IMR-90 (cell line): Measurements from ENCODE around the gene IL4R. TPM values are rescaled to one million over a fixed set of nuclear protein-coding genes. Genes with fewer than 3 reads are reported as not detected.

Experiments
- ATAC-seq: fragments of 200-7000 bp; cut with Tn5 transposase; 2 replicates; pipeline ENCODE4 v1.9.1; 2020; ENCODE audit warnings: low read depth, mild to moderate bottlenecking, moderate library complexity
- BruUV-seq: library from RNA; stranded (reverse); fragments of 400-500 nt; replicated peaks from 2 replicates; lab custom pipeline; 2021; lab: Mats Ljungman, UMichigan
- CTCF ChIA-PET: fragments of 300-600 bp; formaldehyde crosslinking; extraction: SDS; loops from one replicate; lab custom pipeline; 2021; ENCODE audit warnings: antibody characterized with exemption; lab: Yijun Ruan, JAX
- POLR2A ChIA-PET: fragments of 300-600 bp; sonication (Branson Sonifier 250); formaldehyde crosslinking; loops from one replicate; lab custom pipeline; 2022; ENCODE audit warnings: antibody characterized with exemption; ENCODE audit not compliant: unreplicated experiment; lab: Charles Lee
- DNase-seq: peaks from one replicate; pipeline ENCODE4 v3.0.0; 2013
- H2AFZ ChIP-seq: replicated peaks from 2 replicates; pipeline ENCODE3; 2013; ENCODE audit warnings: low read length, mild to moderate bottlenecking; ENCODE audit not compliant: poor library complexity
- H2AK5ac ChIP-seq: 2 replicates; pipeline ENCODE4 v1.6.1; 2013; ENCODE audit warnings: low read depth, low read length, inconsistent platforms
- H2AK9ac ChIP-seq: replicated peaks from 2 replicates; pipeline ENCODE3; 2013; ENCODE audit warnings: mild to moderate bottlenecking, low read depth, low read length, moderate library complexity; ENCODE audit not compliant: poor library complexity
- H2BK120ac ChIP-seq: 2 replicates; pipeline ENCODE4 v1.6.1; 2013; ENCODE audit warnings: low read depth, low read length, inconsistent platforms
- H2BK15ac ChIP-seq: 3 replicates; pipeline ENCODE4 v1.6.1; 2013; ENCODE audit warnings: low read depth, low read length, inconsistent platforms
- H2BK20ac ChIP-seq: 2 replicates; pipeline ENCODE4 v1.6.1; 2013; ENCODE audit warnings: low read depth, mild to moderate bottlenecking, inconsistent platforms, low read length, moderate library complexity
- H2BK5ac ChIP-seq: 2 replicates; pipeline ENCODE4 v1.6.1; 2013; ENCODE audit warnings: mild to moderate bottlenecking, low read depth, low read length, inconsistent platforms; ENCODE audit not compliant: poor library complexity, severe bottlenecking
- H3K14ac ChIP-seq: replicated peaks from 2 replicates; pipeline ENCODE4 v1.6.1; 2013; ENCODE audit warnings: low read depth, low read length, inconsistent platforms
- H3K18ac ChIP-seq: 2 replicates; pipeline ENCODE4 v1.6.1; 2013; ENCODE audit warnings: low read depth, low read length, control low read depth
- H3K23ac ChIP-seq: 2 replicates; pipeline ENCODE4 v1.6.1; 2013; ENCODE audit warnings: low read depth, low read length, inconsistent platforms
- H3K27ac ChIP-seq: 2 replicates; pipeline ENCODE4 v1.5.1; 2013; ENCODE audit warnings: mild to moderate bottlenecking, control low read depth, low read length; ENCODE audit not compliant: insufficient read depth
- H3K27me3 ChIP-seq: 2 replicates; pipeline ENCODE4 v1.6.1; 2013; ENCODE audit warnings: low read length; ENCODE audit not compliant: control insufficient read depth, insufficient read depth
- H3K36me3 ChIP-seq: 2 replicates; pipeline ENCODE4 v1.6.1; 2013; ENCODE audit warnings: low read length, mixed read lengths; ENCODE audit not compliant: control insufficient read depth, insufficient read depth
- H3K4ac ChIP-seq: 2 replicates; pipeline ENCODE4 v1.6.1; 2013; ENCODE audit warnings: low read depth, low read length, inconsistent platforms
- H3K4me1 ChIP-seq: 2 replicates; pipeline ENCODE4 v1.6.1; 2013; ENCODE audit warnings: low read length, mixed read lengths; ENCODE audit not compliant: control insufficient read depth, insufficient read depth
- H3K4me2 ChIP-seq: 2 replicates; pipeline ENCODE4 v1.6.1; 2013; ENCODE audit warnings: low read depth, mild to moderate bottlenecking, control low read depth, low read length, moderate library complexity
- H3K4me3 ChIP-seq: 2 replicates; pipeline ENCODE4 v1.5.1; 2013; ENCODE audit warnings: low read depth, mild to moderate bottlenecking, control low read depth, low read length, moderate library complexity; ENCODE audit not compliant: insufficient read depth
- H3K56ac ChIP-seq: 2 replicates; pipeline ENCODE4 v1.6.1; 2013; ENCODE audit warnings: low read length, inconsistent platforms; ENCODE audit not compliant: insufficient read depth; ENCODE audit errors: extremely low read depth
- H3K79me1 ChIP-seq, 2 experiments: 2 replicates each; pipeline ENCODE4 v1.6.1; 2013; ENCODE audit warnings: low read length in 2 of 2, inconsistent platforms in 1 of 2, low read depth in 1 of 2
- H3K9ac ChIP-seq: 2 replicates; pipeline ENCODE4 v1.6.1; 2013; ENCODE audit warnings: low read depth, low read length, control low read depth
- H3K9me1 ChIP-seq: 2 replicates; pipeline ENCODE4 v1.6.1; 2013; ENCODE audit warnings: low read length, inconsistent platforms; ENCODE audit not compliant: insufficient read depth
- H3K9me3 ChIP-seq: 2 replicates; pipeline ENCODE4 v1.6.1; 2013; ENCODE audit warnings: low read length; ENCODE audit not compliant: control insufficient read depth, insufficient read depth
- H4K20me1 ChIP-seq: 2 replicates; pipeline ENCODE4 v1.6.1; 2013; ENCODE audit warnings: low read length, inconsistent platforms; ENCODE audit not compliant: insufficient read depth
- H4K5ac ChIP-seq: 2 replicates; pipeline ENCODE4 v1.6.1; 2013; ENCODE audit warnings: mild to moderate bottlenecking, low read depth, low read length, control low read depth
- H4K8ac ChIP-seq, 2 experiments: 2 replicates each; pipeline ENCODE4 v1.6.1; 2013; ENCODE audit warnings: low read depth in 2 of 2, low read length in 2 of 2, control low read depth in 1 of 2, inconsistent platforms in 1 of 2
- H4K91ac ChIP-seq: 2 replicates; pipeline ENCODE4 v1.6.1; 2013; ENCODE audit warnings: low read depth, low read length, inconsistent platforms; ENCODE audit not compliant: insufficient read depth
- CEBPB ChIP-seq: IDR thresholded peaks from 2 replicates; pipeline ENCODE4 v1.6.1; 2012; ENCODE audit warnings: low read depth, low read length, improper control_type of control experiment
- MAZ ChIP-seq: IDR thresholded peaks from 2 replicates; pipeline ENCODE4 v1.6.1; 2012; ENCODE audit warnings: low read depth, mild to moderate bottlenecking, low read length, improper control_type of control experiment, moderate library complexity, borderline replicate concordance
- POLR2A ChIP-seq: IDR thresholded peaks from 2 replicates; pipeline ENCODE4 v1.6.1; 2012; ENCODE audit warnings: mild to moderate bottlenecking, low read depth, low read length
- RAD21 ChIP-seq: IDR thresholded peaks from 2 replicates; pipeline ENCODE4 v1.6.1; 2012; ENCODE audit warnings: low read length, improper control_type of control experiment
- RCOR1 ChIP-seq: IDR thresholded peaks from 2 replicates; pipeline ENCODE4 v1.6.1; 2012; ENCODE audit warnings: mild to moderate bottlenecking, low read length, improper control_type of control experiment; ENCODE audit not compliant: insufficient replicate concordance
- SMC3 ChIP-seq: fragments of 150-350 bp; IDR thresholded peaks from 2 replicates; pipeline ENCODE4 v1.6.1; 2016; ENCODE audit warnings: low read depth, mild to moderate bottlenecking, antibody characterized with exemption, low read length, moderate library complexity
- WGBS, 2 experiments: methylation state at CpG; one replicate each; pipeline versions ENCODE4 v1.1.5 to v1.1.7; 2013; ENCODE audit warnings: missing lambda C conversion rate in 2 of 2; ENCODE audit not compliant: insufficient read length in 1 of 2; ENCODE audit errors: extremely low coverage in 2 of 2; 5-methylcytosine and 5-hydroxymethylcytosine counted together
- dilution Hi-C: fragments of 300-500 bp; cut with HindIII; formaldehyde crosslinking; loops from one replicate; pipeline ENCODE4 v1.14.3; 2018; ENCODE audit warnings: low sequenced_read_pairs; ENCODE audit not compliant: unreplicated experiment
- in situ Hi-C: fragments of 300-500 bp; cut with MboI; formaldehyde crosslinking; loops from 3 replicates; pipeline ENCODE4 v1.14.3; 2019; ENCODE audit warnings: low sequenced_read_pairs, inconsistent platforms, mixed read lengths
- intact Hi-C: fragments of 100-400 bp; cut with micrococcal nuclease; formaldehyde crosslinking; loops from 2 replicates; pipeline ENCODE4 v1.10.0; 2022
- polyA plus RNA-seq, 3 experiments: library from polyadenylated mRNA; depleted of rRNA; stranded (reverse); fragments of >200 nt; gene quantifications; 2 replicates each; pipeline ENCODE4 v1.2.3, GENCODE V29; 2012; ENCODE audit warnings: low replicate concordance in 1 of 3
- total RNA-seq: library from RNA; depleted of rRNA; stranded (reverse); fragments of >200 nt; gene quantifications from 2 replicates; pipeline ENCODE4 v1.2.3, GENCODE V29; 2012
- TF ChIP-seq, protein P1 (sequence below): fragments of 150-350 bp; IDR thresholded peaks from 2 replicates; pipeline ENCODE4 v1.6.1; 2017; ENCODE audit warnings: mild to moderate bottlenecking, antibody characterized with exemption, low read length, low read depth
- TF ChIP-seq, protein P2 (sequence below): fragments of 150-350 bp; IDR thresholded peaks from 2 replicates; pipeline ENCODE4 v1.6.1; 2016; ENCODE audit warnings: low read depth, mild to moderate bottlenecking, low read length, moderate library complexity, borderline replicate concordance

IL4R gene
- total and polyA plus RNA-seq, 2 of the 4 experiments (the other 2 are of a cell fraction) = 6.3 to 18.7 TPM

DNA sequence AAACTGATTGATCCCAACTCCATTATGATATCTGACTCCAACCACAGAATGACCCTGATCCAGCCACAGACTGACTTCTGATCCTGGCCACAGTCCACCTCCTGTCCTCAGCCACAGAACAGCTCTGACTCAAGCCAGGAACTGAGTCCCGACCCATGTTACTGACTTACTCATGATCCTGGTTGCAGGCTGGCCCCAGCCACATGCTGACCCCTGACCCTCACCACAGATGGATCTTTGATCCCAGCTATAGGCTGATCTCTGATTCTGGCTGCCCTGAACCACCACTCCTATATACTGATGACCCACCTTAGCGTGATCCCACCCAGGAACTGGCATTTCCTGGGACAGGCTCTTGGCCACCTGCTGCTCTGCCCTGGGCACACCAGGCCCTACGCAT lies 56.0 kb downstream of the IL4R start:
- ChIA-PET POLR2A (no interaction called here), CTCF (interaction anchor here (0.6 kb wide), 1 partner anchor 200 kb away, joined by 3 read pairs; no protein-coding TSS in a partner anchor)
- Histone ChIP-seq H3K79me1 (no peaks in the 10 kb centered on the region), H3K9ac (no peak overlapping the region), H3K4me1 (peaks cover 13% of the 10 kb centered on the region), H3K14ac (no peak overlapping the region), H2BK15ac (0 out of 3 replicates have a peak overlapping the region, but pooled peaks have one; percentile 23), H3K27ac (no peak overlapping the region), H3K4ac (peak overlapping the region; percentile 22; the same call in 1 of the 2 replicates), H2BK120ac (no peak overlapping the region), H4K20me1 (no peaks in the 10 kb centered on the region), H2AK5ac (peak overlapping the region; percentile 43; the same call in 1 of the 2 replicates), H4K5ac (no peak overlapping the region), H3K9me3 (no peaks in the 10 kb centered on the region; the same call in 1 of the 2 replicates), H3K27me3 (no peaks in the 10 kb centered on the region), H3K4me3 (no peak overlapping the region), H2AK9ac (no peak overlapping the region), H4K91ac (no peak overlapping the region), H3K56ac (no peak overlapping the region), H3K18ac (no peak overlapping the region), H4K8ac (no peak overlapping the region), H3K23ac (no peak overlapping the region), H2AFZ (peak overlapping the region; percentile 17), H2BK5ac (no peak overlapping the region), H3K4me2 (no peak overlapping the region), H3K9me1 (0 out of 2 replicates have a peak, but pooled peaks cover 13% of the 10 kb centered on the region), H2BK20ac (no peak overlapping the region), H3K36me3 (0 out of 2 replicates have a peak, but pooled peaks cover 2% of the 10 kb centered on the region)
- ATAC-seq = peak; percentile 45
- TF ChIP-seq, protein P1, sequence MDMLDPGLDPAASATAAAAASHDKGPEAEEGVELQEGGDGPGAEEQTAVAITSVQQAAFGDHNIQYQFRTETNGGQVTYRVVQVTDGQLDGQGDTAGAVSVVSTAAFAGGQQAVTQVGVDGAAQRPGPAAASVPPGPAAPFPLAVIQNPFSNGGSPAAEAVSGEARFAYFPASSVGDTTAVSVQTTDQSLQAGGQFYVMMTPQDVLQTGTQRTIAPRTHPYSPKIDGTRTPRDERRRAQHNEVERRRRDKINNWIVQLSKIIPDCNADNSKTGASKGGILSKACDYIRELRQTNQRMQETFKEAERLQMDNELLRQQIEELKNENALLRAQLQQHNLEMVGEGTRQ = no peak
- TF ChIP-seq CEBPB = no peak; the same call in 1 of the 2 replicates
- TF ChIP-seq, protein P2, sequence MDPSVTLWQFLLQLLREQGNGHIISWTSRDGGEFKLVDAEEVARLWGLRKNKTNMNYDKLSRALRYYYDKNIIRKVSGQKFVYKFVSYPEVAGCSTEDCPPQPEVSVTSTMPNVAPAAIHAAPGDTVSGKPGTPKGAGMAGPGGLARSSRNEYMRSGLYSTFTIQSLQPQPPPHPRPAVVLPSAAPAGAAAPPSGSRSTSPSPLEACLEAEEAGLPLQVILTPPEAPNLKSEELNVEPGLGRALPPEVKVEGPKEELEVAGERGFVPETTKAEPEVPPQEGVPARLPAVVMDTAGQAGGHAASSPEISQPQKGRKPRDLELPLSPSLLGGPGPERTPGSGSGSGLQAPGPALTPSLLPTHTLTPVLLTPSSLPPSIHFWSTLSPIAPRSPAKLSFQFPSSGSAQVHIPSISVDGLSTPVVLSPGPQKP = no peak
- TF ChIP-seq MAZ = no peak
- no peak for TF ChIP-seq POLR2A
- TF ChIP-seq RAD21 = no peak
- TF ChIP-seq SMC3 = no peak
- peak; percentile 76 for TF ChIP-seq RCOR1
- no TSS peak for BruUV-seq
- in situ Hi-C loops (loop anchor here (5.0 kb wide), 2 partner anchors 82 to 138 kb away; no protein-coding TSS in a partner anchor), intact Hi-C loops (loop anchor here (2.0 to 5.0 kb wide), 3 partner anchors 127 to 1531 kb away; no protein-coding TSS in a partner anchor), dilution Hi-C loops (no loop called here)
- DNase-seq = peak; percentile 79
- 62% methylated on average over 3 of the region's 3 CpGs; no CpG with 5 or more reads in 1 of the 2 experiments for WGBS, 2 experiments
